HG03342 (cell line): ENCODE measurements around the gene SLC4A1AP.
A peak's percentile ranks its signal among the peaks of the same experiment; 100 is the strongest.
"Not testable (repeated sequence)": the region's sequence is repeated elsewhere in the genome, so short reads cannot be mapped to it uniquely, and the experiment has no call there.

Experiments used
- ATAC-seq: cut with Tn5 transposase; IDR thresholded peaks from one replicate; pipeline ENCODE4 v1.9.1; 2021; ENCODE audit warnings: mild to moderate bottlenecking, moderate library complexity; ENCODE audit not compliant: unreplicated experiment

SLC4A1AP gene

GRCh38 chr2:27663285-27664153 lies at the start of gene SLC4A1AP, which contains the start of gene SUPT7L:
Gene SLC4A1AP, plus strand, starts transcription at chr2:27663889. Its CDS starts 26 bp downstream, at chr2:27663915.
Gene SUPT7L, minus strand, starts transcription at chr2:27663614. Its CDS starts 1,422 bp downstream, at chr2:27662192.
- ATAC-seq, result peak; percentile 74

GRCh38 chr2:27613985-27614384 lies 49.7 kb upstream of the SLC4A1AP start:
- ATAC-seq, result no peak

- ATAC-seq, result no peak
Measured at GRCh38 chr2:27615316-27615715, 48.4 kb upstream of the SLC4A1AP start.

DNA sequence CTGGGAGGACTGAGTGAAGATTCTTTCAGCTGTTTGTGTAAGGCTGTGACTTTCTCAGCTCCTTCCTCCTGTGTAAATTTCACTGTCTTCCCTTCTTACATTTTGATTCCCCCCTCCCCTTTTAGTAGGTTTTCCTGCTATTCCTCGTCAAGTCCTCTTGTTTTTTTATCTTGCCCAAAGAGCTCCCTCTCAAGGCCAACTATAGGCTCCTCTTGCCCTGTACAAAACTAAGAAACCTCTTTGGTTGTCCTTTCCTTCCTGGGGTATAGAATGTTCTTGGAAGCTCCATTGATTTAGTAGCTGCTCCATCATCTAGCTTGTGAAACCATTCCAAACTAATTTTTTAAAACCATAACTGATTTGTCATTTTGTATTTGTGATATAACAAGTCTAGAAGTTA lies 42.2 kb upstream of the SLC4A1AP start:
- ATAC-seq, result no peak

DNA sequence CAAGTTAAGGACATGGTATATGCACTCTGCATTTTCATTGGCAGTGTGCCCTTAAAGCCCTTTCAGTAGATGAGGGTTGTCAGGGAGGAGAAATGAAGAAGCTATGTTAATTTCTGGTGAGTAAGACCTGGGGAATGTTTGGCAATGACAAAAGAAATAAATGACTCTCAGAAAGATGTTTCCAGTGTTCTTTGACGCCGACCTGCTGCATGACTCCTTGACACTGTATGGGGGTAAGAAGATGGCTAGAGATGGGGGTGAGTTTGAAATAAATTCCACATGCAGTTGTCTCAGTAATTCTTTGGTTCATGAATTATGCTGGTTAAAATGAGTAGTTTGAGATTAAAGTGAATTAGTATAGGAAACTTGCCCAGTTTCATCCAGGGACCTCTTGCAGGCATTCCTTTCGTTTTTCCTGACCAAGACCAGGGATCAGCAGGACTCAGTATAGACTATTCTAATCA lies 40.7 kb upstream of the SLC4A1AP start:
- no peak for ATAC-seq

DNA sequence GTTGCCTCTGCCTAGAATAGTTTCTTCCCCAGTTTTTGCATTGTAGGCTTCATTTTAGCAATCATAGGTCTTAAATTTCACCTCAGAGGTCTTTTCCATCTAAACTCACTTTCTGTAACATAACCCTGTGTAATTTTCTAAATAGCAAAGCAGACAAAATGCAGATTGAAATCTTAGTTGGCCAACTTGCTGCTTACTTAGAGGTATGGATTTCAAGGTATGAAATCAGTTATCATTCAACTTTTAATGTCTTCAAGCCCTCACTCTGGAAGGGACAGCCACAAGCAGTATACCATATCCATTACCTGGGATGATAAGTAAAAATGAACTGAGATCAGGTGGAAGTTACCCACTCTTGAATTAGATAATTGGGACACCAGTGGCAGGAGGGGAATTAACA lies 38.7 kb upstream of the SLC4A1AP start:
- no peak for ATAC-seq

- ATAC-seq, result not testable (repeated sequence)
Measured at GRCh38 chr2:27626323-27626722, 37.4 kb upstream of the SLC4A1AP start.

GRCh38 chr2:27626921-27627320 lies 36.8 kb upstream of the SLC4A1AP start:
- ATAC-seq, result not testable (repeated sequence)

DNA sequence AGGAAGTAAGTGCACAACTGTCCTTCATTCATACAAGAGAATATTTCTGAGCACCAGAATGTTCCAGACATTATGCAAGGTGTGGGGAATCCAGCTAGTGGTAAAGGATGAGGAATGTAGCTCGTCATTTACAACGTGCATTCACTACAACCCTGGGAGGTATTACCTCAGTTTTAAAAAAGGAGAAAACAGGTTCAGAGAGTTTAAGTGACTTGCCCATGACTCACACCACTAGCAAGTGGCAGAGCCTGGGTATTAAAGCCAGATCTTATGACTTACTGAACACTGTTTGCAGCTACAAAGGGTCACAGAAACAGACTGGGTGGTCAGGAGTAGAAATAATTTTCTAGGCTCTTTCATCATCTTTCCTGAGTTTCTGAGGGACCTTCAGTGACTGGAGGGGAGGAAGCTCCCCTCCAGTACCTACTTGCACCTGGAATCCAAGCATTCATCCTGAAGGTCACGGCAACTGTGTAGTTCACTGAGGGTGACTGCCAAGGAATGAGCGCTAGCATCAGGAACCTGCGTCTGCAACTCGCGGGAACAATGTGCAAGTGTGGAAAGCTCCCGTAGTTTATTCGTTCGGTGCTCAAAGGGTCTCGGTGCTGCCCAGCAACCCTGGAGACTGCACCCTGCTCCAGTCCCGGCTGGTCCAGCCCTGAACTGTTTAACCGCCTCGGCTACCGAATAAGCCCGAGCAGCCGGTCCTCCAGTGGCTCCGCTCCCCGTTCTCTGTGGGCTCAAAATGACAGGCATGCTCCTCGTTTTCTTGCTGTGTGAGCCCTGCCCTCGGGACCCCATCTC lies 35.5 kb upstream of the SLC4A1AP start:
- peak; percentile 12 for ATAC-seq

DNA sequence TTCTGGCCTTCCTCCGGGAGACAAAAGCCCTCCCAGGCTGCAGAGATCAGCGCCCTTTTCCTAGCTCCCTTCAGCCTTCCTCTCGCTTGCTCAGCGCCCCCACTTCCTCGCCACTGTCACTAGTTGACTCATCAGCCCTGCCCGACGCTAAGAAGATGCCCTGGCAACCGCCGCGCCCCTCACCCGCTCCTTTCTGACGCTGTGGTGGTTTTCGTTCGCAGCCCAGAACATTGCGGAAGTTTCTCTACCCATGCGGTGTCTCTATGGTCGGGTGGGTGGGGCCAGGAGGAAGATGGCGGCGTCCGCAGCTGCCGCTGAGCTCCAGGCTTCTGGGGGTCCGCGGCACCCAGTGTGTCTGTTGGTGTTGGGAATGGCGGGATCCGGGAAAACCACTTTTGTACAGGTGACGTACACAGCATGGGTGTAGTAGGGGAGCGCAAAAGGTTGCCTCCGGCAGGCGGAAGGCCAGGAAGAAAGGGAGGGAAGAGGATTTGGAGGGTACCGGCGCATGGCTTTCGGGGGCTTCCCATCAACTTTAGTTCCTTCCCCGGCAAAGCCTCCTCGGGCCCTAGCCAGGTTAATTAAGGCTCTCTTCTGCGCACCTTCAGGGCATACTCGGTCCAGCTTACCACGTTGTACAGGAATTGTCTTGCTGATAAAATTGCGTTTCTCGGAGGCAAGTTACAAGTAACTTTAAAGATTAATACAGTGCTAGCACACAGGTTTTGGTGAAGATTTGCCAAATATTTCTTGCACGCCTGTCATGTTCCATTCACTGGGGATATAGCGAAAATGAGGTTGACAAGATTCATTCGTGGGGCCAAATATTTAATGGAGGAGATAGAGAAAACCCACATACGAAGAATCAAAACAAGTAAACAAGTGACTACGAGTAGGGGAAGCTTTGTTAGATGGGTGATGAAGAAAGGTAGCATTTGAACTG lies 34.7 kb upstream of the SLC4A1AP start, which contains the start of the genes CCDC121 and GPN1:
Gene CCDC121 (minus strand): TSS at position 246 of the 943 bp plus-strand sequence. CDS start 1,213 bp downstream, outside the sequence.
Gene GPN1 (plus strand): TSS at position 284 of the 943 bp plus-strand sequence. CDS start 9 bp downstream, at position 293.
- ATAC-seq, result peak; percentile 96

- not testable (repeated sequence) for ATAC-seq
Measured at GRCh38 chr2:27630257-27630656, 33.4 kb upstream of the SLC4A1AP start.

DNA sequence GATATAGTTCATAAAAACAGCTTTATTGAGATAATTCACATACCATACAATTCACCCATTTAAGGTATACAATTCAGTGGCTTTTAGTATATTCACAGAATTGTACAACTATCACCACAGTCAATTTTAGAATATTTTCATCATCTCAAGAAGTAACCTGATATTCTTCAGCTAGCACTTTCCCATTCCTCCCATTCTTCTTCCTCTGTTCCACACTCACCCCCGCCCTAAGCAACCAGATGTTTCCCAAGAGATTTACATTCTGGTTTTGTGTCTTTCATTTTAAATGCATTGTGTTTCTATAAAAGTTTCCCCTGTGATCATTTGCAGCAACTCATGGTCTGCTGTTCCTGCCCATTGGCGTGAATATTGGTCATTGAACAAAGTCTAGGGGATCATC lies 29.4 kb upstream of the SLC4A1AP start:
- ATAC-seq, result no peak

GRCh38 chr2:27636766-27637165 lies 26.9 kb upstream of the SLC4A1AP start:
- no peak for ATAC-seq

GRCh38 chr2:27638037-27638637 lies 25.6 kb upstream of the SLC4A1AP start:
- no peak for ATAC-seq

DNA sequence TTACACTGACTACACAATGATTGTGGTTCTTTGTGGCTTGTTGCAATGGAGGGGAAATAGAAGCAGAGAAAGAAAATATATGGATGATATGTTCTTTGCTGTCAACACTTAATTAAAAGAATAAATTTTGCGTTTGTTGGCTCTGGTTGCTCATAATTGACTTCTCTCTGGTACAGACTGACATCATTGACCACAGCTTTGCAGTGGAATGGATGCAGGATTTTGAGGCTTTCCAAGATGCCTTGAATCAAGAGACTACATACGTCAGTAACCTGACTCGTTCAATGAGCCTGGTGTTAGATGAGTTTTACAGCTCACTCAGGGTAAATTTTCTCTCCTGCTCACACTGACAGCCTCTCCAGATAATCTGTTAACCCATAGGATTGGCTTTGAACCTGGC lies 25.0 kb upstream of the SLC4A1AP start:
- no peak for ATAC-seq

DNA sequence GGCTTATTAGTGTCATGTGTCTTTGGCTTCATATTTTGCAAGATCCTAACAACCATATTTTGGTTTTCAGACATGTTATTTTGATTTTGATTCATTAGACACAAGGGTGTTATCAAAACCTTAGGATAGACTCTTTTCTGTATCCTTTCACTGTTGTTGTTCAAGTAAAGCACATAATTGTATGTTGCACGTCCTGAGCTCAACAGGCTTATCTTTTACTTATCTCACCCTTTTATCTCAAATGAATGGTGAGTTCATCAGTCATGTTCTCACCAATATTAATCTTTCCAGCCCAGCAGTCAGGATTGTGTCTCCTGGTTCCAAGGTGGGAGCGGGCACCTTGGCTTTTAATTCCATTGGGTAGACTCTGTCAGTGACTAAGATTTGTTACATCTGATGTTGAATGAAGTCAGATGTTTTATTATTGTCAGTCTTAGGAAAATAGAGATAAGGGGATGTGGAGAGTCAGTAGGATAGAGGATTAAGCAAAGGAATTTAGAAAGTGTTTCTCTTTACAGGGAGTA lies 22.9 kb upstream of the SLC4A1AP start:
- ATAC-seq, result no peak

DNA sequence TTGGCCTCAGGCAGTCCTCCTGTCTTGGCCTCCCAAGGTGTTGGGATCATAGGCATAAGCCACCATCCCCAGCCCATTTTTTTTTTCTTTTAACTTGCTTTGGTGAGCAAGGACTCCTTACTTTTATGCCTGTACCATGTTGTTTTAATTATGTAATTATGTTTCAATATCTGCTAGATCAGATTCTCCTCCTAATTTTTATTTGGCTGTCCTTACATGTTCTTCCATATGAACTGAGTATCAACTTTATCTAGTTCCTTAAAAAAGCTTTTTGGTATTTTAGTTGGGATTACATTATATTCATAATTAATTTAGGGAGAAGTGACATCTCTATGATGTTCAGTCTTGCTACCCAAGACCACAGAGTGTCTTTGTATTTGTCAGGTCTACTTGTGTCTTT lies 18.5 kb upstream of the SLC4A1AP start:
- ATAC-seq, result no peak

GRCh38 chr2:27647289-27647688 lies 16.4 kb upstream of the SLC4A1AP start:
- ATAC-seq, result no peak

DNA sequence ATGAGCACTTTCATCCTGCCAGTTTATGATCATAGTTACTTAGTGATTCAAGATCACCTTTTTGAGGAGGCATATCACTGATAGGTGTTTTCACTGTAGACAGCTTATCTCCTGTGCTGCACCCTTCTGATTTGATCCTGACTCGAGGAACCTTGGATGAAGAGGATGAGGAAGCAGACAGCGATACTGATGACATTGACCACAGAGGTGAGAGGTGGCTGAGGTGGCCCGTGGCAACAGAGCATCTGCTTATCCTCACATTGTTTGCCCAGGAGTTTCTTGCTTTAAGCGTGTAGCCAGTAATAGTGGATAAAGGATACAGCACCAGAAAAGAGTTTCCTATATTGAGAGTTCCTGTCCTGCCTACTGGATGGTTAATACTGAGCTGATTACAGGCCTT lies 16.0 kb upstream of the SLC4A1AP start:
- no peak for ATAC-seq

DNA sequence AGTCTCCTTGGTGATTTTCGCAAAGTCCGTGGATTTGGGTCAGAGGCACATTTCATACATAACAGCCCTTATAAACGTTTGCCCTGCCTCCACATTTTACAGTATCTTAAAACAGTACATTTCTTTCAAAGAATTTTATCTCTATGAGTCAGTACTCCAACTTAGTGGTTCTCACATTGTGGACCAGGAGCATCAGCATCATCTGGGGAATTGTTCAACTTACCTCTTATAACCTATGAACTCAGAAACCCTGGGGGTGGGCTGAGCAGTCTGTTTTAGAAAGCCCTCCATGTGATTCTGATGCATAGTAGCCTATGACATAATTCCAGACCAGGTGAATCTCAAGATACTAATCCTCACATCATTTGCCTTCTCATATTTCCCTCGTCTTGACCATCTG lies 12.6 kb upstream of the SLC4A1AP start:
- ATAC-seq, result no peak
